ENCODE data around the gene MAP3K3. TPM values are rescaled to one million over a fixed set of nuclear protein-coding genes. Genes with fewer than 3 reads are reported as not detected.
A peak's percentile ranks its signal among the peaks of the same experiment; 100 is the strongest.

MAP3K3 gene
- polyA plus RNA-seq, 1 experiment: 15.3 TPM

GRCh38 chr17:63698381-63698885 lies 76.2 kb downstream of the MAP3K3 start:
- CTCF ChIA-PET: interaction anchor here (0.7 to 1.5 kb wide), 5 partner anchors 11 to 273 kb away, joined by 3 to 4 read pairs (median 3); no protein-coding TSS in a partner anchor
- H3K27me3 ChIP-seq (ENCODE audit: control insufficient read depth, insufficient read depth, low read length): no peaks in the 10 kb centered on the region
- POLR2A ChIA-PET: interaction anchor here (1.1 kb wide), 1 partner anchor 77 kb away, joined by 4 read pairs; the partner anchor contains the start of gene MAP3K3
- TF ChIP-seq, protein P1, sequence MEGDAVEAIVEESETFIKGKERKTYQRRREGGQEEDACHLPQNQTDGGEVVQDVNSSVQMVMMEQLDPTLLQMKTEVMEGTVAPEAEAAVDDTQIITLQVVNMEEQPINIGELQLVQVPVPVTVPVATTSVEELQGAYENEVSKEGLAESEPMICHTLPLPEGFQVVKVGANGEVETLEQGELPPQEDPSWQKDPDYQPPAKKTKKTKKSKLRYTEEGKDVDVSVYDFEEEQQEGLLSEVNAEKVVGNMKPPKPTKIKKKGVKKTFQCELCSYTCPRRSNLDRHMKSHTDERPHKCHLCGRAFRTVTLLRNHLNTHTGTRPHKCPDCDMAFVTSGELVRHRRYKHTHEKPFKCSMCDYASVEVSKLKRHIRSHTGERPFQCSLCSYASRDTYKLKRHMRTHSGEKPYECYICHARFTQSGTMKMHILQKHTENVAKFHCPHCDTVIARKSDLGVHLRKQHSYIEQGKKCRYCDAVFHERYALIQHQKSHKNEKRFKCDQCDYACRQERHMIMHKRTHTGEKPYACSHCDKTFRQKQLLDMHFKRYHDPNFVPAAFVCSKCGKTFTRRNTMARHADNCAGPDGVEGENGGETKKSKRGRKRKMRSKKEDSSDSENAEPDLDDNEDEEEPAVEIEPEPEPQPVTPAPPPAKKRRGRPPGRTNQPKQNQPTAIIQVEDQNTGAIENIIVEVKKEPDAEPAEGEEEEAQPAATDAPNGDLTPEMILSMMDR (IDR thresholded peaks at IDR 0.05; ENCODE audit: low read depth, low read length): no peak
- no peaks in the 10 kb centered on the region; the same call in 1 of the 2 replicates for H3K9me3 ChIP-seq (ENCODE audit: control insufficient read depth, insufficient read depth, low read length)
- H3K27ac ChIP-seq (ENCODE audit: low read depth, low read length): no peak overlapping the region
- no peak for DNase-seq (ENCODE audit: low read depth, low spot score)
- H3K4me3 ChIP-seq (ENCODE audit: low read depth, low read length): peak overlapping the region; percentile 55

DNA sequence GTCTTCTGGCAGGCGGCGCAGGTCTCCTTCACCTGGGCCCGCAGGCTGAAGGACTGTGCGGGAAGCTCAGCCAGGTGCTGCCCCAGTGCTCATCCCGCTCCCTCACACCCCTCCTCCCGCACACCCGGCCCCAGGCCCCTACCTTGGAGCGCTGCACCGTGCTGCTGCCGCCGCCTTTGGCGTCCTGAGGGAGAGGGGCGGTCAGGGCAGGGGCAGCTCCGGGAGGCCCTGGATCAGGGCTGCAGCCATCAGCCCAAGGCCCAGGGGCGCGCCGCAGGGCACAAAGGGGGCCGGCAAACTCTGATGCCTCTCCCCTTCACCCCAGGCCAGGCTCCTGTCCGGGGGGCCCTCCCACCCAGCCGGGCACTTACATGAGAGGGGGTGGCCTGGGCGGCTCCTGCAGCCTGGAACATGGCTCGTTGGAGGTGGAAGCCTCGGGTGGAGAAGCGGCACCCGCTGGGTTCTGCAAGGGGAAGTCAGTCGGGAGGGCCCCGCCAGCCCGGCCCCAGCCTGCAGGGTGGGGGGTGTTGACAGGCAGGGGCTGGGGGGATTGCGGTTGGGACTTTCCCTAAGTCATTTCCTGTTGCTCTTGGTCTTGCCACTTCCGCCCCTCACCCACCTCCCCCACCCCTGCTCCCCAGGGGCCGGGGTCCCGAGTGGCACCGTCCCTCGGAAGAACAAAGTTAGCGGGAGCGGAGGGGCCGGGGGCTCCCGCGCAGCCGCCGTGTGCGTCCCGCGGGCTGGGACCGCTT lies 76.8 kb downstream of the MAP3K3 start:
- no peak for DNase-seq (ENCODE audit: low read depth, low spot score)
- H3K27me3 ChIP-seq (ENCODE audit: control insufficient read depth, insufficient read depth, low read length): no peaks in the 10 kb centered on the region
- TF ChIP-seq, protein P1 (IDR thresholded peaks at IDR 0.05; ENCODE audit: low read depth, low read length): no peak
- H3K27ac ChIP-seq (ENCODE audit: low read depth, low read length): no peak overlapping the region
- H3K9me3 ChIP-seq (ENCODE audit: control insufficient read depth, insufficient read depth, low read length): no peaks in the 10 kb centered on the region; the same call in 1 of the 2 replicates
- ChIA-PET POLR2A (interaction anchor here (1.1 kb wide), 1 partner anchor 77 kb away, joined by 4 read pairs; the partner anchor contains the start of gene MAP3K3), CTCF (interaction anchor here (0.8 to 1.1 kb wide), 2 partner anchors 18 to 86 kb away, joined by 3 read pairs; no protein-coding TSS in a partner anchor)
- H3K4me3 ChIP-seq (ENCODE audit: low read depth, low read length): peak overlapping the region; percentile 55

DNA sequence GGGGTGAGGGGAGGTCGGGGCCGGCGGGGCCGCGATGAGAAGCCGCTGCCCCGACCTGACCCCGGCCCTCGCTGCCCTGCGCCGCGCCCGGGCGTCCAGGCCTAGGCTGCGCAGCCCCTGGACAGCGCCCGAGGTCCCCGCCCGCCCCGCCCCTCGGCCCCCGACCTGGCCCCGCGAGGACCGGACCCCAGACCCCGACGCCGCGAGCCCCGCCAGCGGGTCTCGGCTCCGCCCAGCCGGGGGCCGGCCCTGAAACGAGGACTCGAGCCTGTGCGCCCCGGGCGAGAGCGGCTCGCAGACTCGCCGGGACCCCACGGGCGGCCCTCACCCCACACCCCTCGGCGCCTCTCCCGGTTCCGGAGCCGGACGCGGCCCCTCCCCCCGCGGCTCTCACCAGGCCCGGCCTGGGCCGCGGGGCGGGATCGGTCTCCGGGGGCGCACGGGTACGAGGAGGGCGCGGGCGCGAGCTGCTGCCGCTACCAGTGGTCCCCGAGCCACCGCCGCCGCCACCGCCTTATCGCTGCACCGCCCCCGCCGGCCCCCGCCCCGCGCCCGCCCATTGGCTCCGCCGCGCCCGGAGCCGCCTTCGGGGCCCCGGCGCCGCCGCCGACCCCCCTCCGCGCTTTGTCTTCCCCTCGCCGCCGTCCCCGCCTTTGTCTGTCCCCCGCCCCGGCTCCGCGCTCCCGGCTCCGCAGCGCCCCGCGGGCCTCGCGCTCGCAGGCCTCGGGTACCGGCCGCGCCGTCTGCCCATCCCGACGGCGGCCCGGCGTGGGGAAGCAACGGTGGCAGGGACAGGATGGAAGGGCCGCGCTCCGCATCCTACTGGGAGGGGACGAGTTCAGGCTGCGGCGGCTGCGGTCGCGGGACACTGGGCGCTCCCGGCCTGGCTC lies 77.7 kb downstream of the MAP3K3 start, which contains the start of gene LIMD2:
Gene LIMD2, minus strand, starts transcription at position 488 of the 890 bp plus-strand sequence. CDS start 827 bp downstream, outside the sequence.
- no peaks in the 10 kb centered on the region; the same call in 1 of the 2 replicates for H3K9me3 ChIP-seq (ENCODE audit: control insufficient read depth, insufficient read depth, low read length)
- peak within 1 kb of the TSS; percentile 55 for H3K4me3 ChIP-seq (ENCODE audit: low read depth, low read length)
- CTCF ChIA-PET: no interaction called here
- POLR2A ChIA-PET: no interaction called here
- DNase-seq (ENCODE audit: low read depth, low spot score): no peak
- H3K27ac ChIP-seq (ENCODE audit: low read depth, low read length): peak within 1 kb of the TSS; percentile 39
- TF ChIP-seq, protein P1 (IDR thresholded peaks at IDR 0.05; ENCODE audit: low read depth, low read length): no peak
- no peaks in the 10 kb centered on the region for H3K27me3 ChIP-seq (ENCODE audit: control insufficient read depth, insufficient read depth, low read length)

GRCh38 chr17:63700528-63701455 lies 78.6 kb downstream of the MAP3K3 start:
- Histone ChIP-seq H3K27me3 (ENCODE audit: control insufficient read depth, insufficient read depth, low read length) (no peaks in the 10 kb centered on the region), H3K9me3 (ENCODE audit: control insufficient read depth, insufficient read depth, low read length) (no peaks in the 10 kb centered on the region; the same call in 1 of the 2 replicates), H3K4me3 (ENCODE audit: low read depth, low read length) (peak overlapping the region; percentile 55), H3K27ac (ENCODE audit: low read depth, low read length) (peak overlapping the region; percentile 39)
- POLR2A ChIA-PET: interaction anchor here (0.6 to 1.1 kb wide), 5 partner anchors 13 to 266 kb away, joined by 3 to 7 read pairs (median 3); partner anchors contain the start of genes CCDC47, DDX42 and MAP3K3
- CTCF ChIA-PET: interaction anchor here (1.0 kb wide), 1 partner anchor 41 kb away, joined by 4 read pairs; no protein-coding TSS in a partner anchor
- TF ChIP-seq, protein P1 (IDR thresholded peaks at IDR 0.05; ENCODE audit: low read depth, low read length): no peak
- DNase-seq (ENCODE audit: low read depth, low spot score): no peak
